T-helper 2 cell treated with Interferon-gamma antibody and Interleukin-4, amounts not matched to agents 5 μg/mL and 100 μg/mL, for 36 hours (primary cell): ENCODE data around the gene GMDS.

Source experiments
- DNase-seq: peaks from one replicate; pipeline ENCODE4 v3.0.0; 2021; ENCODE audit warnings: low spot score
- H3K27ac Mint-ChIP-seq: one replicate; pipeline ENCODE4 v1.8.0; 2021; ENCODE audit warnings: mild to moderate bottlenecking, mixed read lengths
- H3K27me3 Mint-ChIP-seq: one replicate; pipeline ENCODE4 v1.8.0; 2021; ENCODE audit warnings: low read depth, mixed read lengths
- H3K36me3 Mint-ChIP-seq: one replicate; pipeline ENCODE4 v1.8.0; 2021; ENCODE audit warnings: low read depth, mixed read lengths
- H3K4me1 Mint-ChIP-seq: one replicate; pipeline ENCODE4 v1.8.0; 2021; ENCODE audit warnings: low read depth, mixed read lengths
- H3K4me3 Mint-ChIP-seq: one replicate; pipeline ENCODE4 v1.8.0; 2022; ENCODE audit warnings: mild to moderate bottlenecking, moderate library complexity, mixed read lengths
- H3K9me3 Mint-ChIP-seq: one replicate; pipeline ENCODE4 v1.8.0; 2021; ENCODE audit warnings: mixed read lengths

GMDS gene

GRCh38 chr6:1775441-1775840, 470.0 kb downstream of the GMDS start:
- Mint-ChIP-seq H3K4me1 (peaks cover 8% of the 10 kb centered on the region), H3K9me3 (no peaks in the 10 kb centered on the region), H3K4me3 (no peak overlapping the region), H3K27ac (no peak overlapping the region), H3K36me3 (no peaks in the 10 kb centered on the region), H3K27me3 (no peaks in the 10 kb centered on the region)
- no peak for DNase-seq

GRCh38 chr6:1774226-1774915, 471.0 kb downstream of the GMDS start:
- Mint-ChIP-seq H3K27ac (no peak overlapping the region), H3K36me3 (no peaks in the 10 kb centered on the region), H3K4me3 (no peak overlapping the region), H3K27me3 (no peaks in the 10 kb centered on the region), H3K4me1 (peaks cover 14% of the 10 kb centered on the region), H3K9me3 (no peaks in the 10 kb centered on the region)
- no peak for DNase-seq

- Mint-ChIP-seq H3K4me1 (peaks cover 14% of the 10 kb centered on the region), H3K27me3 (no peaks in the 10 kb centered on the region), H3K9me3 (no peaks in the 10 kb centered on the region), H3K4me3 (no peak overlapping the region), H3K36me3 (no peaks in the 10 kb centered on the region), H3K27ac (no peak overlapping the region)
- no peak for DNase-seq
Observed at GRCh38 chr6:1773700-1774099, 471.7 kb downstream of the GMDS start.

- no peaks in the 10 kb centered on the region for H3K27me3 Mint-ChIP-seq
- H3K4me3 Mint-ChIP-seq = no peak overlapping the region
- H3K36me3 Mint-ChIP-seq = no peaks in the 10 kb centered on the region
- peak overlapping the region; percentile 9 for H3K27ac Mint-ChIP-seq
- H3K4me1 Mint-ChIP-seq = peaks cover 17% of the 10 kb centered on the region
- DNase-seq = peak; percentile 10
- H3K9me3 Mint-ChIP-seq = no peaks in the 10 kb centered on the region
Observed at GRCh38 chr6:1770968-1771723, 474.3 kb downstream of the GMDS start.

GRCh38 chr6:1770435-1770843, 475.0 kb downstream of the GMDS start:
- Mint-ChIP-seq H3K9me3 (no peaks in the 10 kb centered on the region), H3K4me1 (peaks cover 17% of the 10 kb centered on the region), H3K4me3 (peak overlapping the region; percentile 36), H3K27me3 (no peaks in the 10 kb centered on the region), H3K27ac (peak overlapping the region; percentile 46), H3K36me3 (no peaks in the 10 kb centered on the region)
- peak; percentile 15 for DNase-seq

GRCh38 chr6:1767481-1768246, 477.7 kb downstream of the GMDS start:
- H3K27ac Mint-ChIP-seq = no peak overlapping the region
- no peak for DNase-seq
- peaks cover 17% of the 10 kb centered on the region for H3K4me1 Mint-ChIP-seq
- H3K36me3 Mint-ChIP-seq = no peaks in the 10 kb centered on the region
- no peaks in the 10 kb centered on the region for H3K27me3 Mint-ChIP-seq
- H3K9me3 Mint-ChIP-seq = no peaks in the 10 kb centered on the region
- H3K4me3 Mint-ChIP-seq = no peak overlapping the region

- Mint-ChIP-seq H3K27ac (no peak overlapping the region), H3K4me3 (no peak overlapping the region), H3K27me3 (no peaks in the 10 kb centered on the region), H3K36me3 (no peaks in the 10 kb centered on the region), H3K9me3 (no peaks in the 10 kb centered on the region), H3K4me1 (peaks cover 16% of the 10 kb centered on the region)
- no peak for DNase-seq
Observed at GRCh38 chr6:1766654-1767053, 478.8 kb downstream of the GMDS start.

- H3K9me3 Mint-ChIP-seq = no peaks in the 10 kb centered on the region
- no peak overlapping the region for H3K27ac Mint-ChIP-seq
- no peaks in the 10 kb centered on the region for H3K27me3 Mint-ChIP-seq
- no peak for DNase-seq
- no peaks in the 10 kb centered on the region for H3K36me3 Mint-ChIP-seq
- no peak overlapping the region for H3K4me3 Mint-ChIP-seq
- peaks cover 7% of the 10 kb centered on the region for H3K4me1 Mint-ChIP-seq
Observed at GRCh38 chr6:1765160-1765903, 480.1 kb downstream of the GMDS start.

GRCh38 chr6:1764397-1764987, 480.9 kb downstream of the GMDS start:
- DNase-seq = no peak
- no peaks in the 10 kb centered on the region for H3K36me3 Mint-ChIP-seq
- no peaks in the 10 kb centered on the region for H3K27me3 Mint-ChIP-seq
- no peak overlapping the region for H3K4me3 Mint-ChIP-seq
- H3K4me1 Mint-ChIP-seq = peaks cover 3% of the 10 kb centered on the region
- H3K9me3 Mint-ChIP-seq = no peaks in the 10 kb centered on the region
- no peak overlapping the region for H3K27ac Mint-ChIP-seq

GRCh38 chr6:1763404-1763803, 482.0 kb downstream of the GMDS start:
- Mint-ChIP-seq H3K27me3 (no peaks in the 10 kb centered on the region), H3K4me3 (no peak overlapping the region), H3K4me1 (peaks cover 3% of the 10 kb centered on the region), H3K36me3 (no peaks in the 10 kb centered on the region), H3K9me3 (no peaks in the 10 kb centered on the region), H3K27ac (no peak overlapping the region)
- no peak for DNase-seq

GRCh38 chr6:1762203-1762602, 483.2 kb downstream of the GMDS start:
- Mint-ChIP-seq H3K9me3 (no peaks in the 10 kb centered on the region), H3K4me1 (no peaks in the 10 kb centered on the region), H3K27me3 (no peaks in the 10 kb centered on the region), H3K27ac (no peak overlapping the region), H3K4me3 (no peak overlapping the region), H3K36me3 (no peaks in the 10 kb centered on the region)
- no peak for DNase-seq

GRCh38 chr6:1761477-1761877, 483.9 kb downstream of the GMDS start:
- Mint-ChIP-seq H3K9me3 (no peaks in the 10 kb centered on the region), H3K4me1 (no peaks in the 10 kb centered on the region), H3K36me3 (no peaks in the 10 kb centered on the region), H3K27me3 (no peaks in the 10 kb centered on the region), H3K4me3 (no peak overlapping the region), H3K27ac (no peak overlapping the region)
- DNase-seq = no peak

GRCh38 chr6:1760876-1761275, 484.5 kb downstream of the GMDS start:
- no peak overlapping the region for H3K4me3 Mint-ChIP-seq
- H3K4me1 Mint-ChIP-seq = no peaks in the 10 kb centered on the region
- H3K36me3 Mint-ChIP-seq = no peaks in the 10 kb centered on the region
- DNase-seq = no peak
- no peaks in the 10 kb centered on the region for H3K27me3 Mint-ChIP-seq
- no peaks in the 10 kb centered on the region for H3K9me3 Mint-ChIP-seq
- no peak overlapping the region for H3K27ac Mint-ChIP-seq
